ENCODE data around the gene TTN.

DNA sequence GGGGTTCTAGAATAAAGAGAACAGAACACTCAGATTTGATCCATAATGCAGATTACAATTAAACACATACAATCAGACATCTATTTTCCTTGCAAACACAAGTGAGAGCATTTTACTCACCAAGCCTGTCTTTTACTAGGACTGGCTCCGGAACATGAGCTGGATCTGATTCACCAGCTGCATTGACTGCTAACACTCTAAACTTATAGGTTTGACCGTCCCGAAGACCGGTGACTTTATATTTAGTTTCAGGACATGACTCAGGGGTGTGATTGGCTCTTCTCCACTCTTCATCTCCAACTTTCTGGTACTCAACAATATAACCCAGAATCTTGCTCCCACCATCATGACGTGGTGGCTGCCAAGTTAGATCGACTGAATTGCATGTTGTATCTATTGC, 214.6 kb downstream of the TTN start:
- TF ChIP-seq POLR2A (IDR thresholded peaks at IDR 0.05; ENCODE audit: low read length) (no peak), GATA1 (IDR thresholded peaks at IDR 0.05; ENCODE audit: low read depth, low read length) (no peak)

All from erythroblast (primary cell).